DMS79 treated with DMSO at 0.1 percent for 48 hours (cell line): ENCODE results near the gene ANXA11.
"Not testable (repeated sequence)": the region's sequence is repeated elsewhere in the genome, so short reads cannot be mapped to it uniquely, and the experiment has no call there.

ENCODE experiments used
- DNase-seq: peaks from one replicate; lab custom pipeline; 2025; lab: John Stamatoyannopoulos, UW

Gene ANXA11

DNA sequence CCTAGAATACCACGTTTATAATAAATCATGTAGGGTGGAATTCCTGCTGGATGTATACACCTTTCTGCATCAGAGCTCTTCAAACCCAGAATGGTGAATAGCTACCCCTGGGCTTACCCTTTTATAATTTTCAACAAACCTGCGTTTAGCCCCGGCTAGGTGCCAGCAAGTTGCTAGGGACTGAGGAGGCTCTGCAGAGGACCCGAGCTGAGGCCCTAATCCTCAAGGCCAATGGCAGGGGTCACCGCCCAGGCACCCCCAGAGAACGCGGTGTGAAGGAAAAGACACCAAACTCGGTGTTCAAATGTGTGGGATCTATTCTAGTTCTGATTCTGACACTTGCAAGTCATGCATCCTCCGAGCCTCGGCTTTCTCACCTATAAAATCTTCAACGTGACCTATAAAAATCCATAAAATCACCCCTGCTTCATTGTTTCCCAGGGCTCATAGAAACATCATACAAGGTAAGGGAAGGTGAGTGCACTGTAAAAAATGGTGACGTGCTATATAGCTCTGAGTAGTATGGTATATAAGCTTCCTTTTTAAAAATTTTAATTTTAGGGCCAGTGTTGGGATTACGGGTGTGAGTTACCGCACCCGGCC, 2.5 kb upstream of the ANXA11 start:
- no peak for DNase-seq

DNA sequence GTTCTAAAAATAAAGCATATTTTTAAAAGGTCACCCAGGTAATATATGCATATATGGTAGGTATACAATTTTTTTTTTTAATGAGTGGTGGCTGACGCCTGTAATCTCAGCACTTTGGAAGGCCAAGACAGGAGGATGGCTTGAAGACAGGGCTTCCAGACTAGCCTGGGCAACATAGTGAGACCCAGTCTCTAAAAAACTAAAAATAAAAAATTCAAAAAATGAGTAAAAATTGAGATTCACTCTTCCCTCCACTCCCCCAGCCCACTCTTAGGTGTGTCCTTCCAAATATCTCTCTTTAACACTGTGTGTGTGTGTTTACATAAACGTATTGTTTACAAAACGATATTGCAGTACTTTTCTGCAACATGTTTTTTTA, 929 bp upstream of the ANXA11 start:
- no peak for DNase-seq

DNA sequence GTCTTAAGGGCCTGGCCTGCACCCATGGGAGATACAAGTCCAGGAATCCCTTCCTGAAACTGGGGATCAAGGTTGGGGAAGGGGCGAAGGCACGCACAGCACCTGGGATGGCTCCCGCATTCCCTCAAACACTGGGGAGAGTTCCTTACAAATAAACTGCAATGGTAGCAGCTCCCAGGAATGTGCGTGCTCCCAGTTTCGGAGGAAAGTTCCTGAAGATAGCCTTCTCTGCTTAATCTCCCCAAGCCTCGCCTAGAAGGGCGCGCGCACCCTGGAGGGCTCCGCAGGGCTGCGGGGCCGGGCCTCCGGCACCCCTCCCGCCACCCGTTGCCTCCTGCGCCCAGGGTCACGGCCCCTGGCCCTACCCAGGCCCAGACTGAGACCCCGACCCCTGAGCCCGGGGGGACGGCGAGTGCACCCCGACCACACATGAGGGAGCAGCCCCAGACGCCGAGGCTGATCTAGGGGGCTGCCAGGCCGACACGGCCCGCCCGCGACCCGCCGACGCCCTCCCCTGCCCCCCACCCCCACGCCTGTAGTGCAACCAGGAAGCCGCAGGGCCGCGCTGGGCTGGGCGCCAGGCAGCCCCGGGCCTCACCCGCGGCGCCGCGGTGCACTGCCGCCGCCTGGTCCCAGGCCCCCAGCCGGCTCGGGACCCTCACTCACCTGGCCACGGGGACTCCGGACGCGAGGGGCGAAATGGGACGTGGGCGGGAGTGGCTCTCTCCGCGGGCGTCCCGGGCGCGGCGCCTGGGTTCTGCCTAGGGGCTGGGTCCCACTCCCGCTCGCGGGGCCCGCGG, 460 bp downstream of the ANXA11 start:
- DNase-seq, result no peak

DNA sequence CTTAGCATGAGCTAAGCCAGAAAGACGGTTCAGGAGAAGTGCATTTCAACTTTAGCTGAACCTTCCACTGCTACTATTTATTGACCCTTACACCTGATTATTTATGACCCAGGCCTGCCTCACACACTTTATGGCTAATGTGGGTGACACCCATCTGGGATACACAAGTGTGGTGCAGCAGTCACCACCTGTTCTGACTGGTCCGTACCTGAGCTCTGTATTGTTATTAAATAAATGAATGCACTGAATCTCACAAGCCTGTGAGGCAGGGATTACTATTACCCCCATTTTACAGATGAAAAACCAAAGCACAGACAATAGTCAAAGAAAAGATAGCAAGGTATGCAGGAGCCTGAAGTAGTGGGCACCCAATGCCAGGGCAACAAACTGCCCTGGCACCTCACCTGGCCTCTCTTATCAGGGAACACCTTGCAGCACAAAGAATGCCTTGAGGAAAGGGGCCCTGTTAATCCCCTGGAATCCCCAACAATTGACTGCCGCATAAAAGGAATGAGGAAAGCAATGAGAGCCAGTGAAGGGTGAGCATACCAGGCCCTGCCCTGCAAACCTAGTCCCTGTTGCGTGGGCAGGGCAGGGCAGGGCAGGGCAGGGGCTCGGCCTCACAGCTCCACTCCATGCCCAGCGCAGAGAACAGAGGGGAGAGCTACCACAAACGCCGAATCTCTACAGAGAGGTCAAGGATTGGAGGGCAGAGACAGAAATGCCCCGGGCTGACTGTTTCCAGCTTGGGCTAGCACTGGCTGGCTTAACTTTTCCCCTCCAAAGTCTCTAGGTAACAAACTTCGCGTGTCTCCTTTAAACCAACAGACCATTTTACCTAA, 1.3 kb downstream of the ANXA11 start:
- no peak for DNase-seq

DNA sequence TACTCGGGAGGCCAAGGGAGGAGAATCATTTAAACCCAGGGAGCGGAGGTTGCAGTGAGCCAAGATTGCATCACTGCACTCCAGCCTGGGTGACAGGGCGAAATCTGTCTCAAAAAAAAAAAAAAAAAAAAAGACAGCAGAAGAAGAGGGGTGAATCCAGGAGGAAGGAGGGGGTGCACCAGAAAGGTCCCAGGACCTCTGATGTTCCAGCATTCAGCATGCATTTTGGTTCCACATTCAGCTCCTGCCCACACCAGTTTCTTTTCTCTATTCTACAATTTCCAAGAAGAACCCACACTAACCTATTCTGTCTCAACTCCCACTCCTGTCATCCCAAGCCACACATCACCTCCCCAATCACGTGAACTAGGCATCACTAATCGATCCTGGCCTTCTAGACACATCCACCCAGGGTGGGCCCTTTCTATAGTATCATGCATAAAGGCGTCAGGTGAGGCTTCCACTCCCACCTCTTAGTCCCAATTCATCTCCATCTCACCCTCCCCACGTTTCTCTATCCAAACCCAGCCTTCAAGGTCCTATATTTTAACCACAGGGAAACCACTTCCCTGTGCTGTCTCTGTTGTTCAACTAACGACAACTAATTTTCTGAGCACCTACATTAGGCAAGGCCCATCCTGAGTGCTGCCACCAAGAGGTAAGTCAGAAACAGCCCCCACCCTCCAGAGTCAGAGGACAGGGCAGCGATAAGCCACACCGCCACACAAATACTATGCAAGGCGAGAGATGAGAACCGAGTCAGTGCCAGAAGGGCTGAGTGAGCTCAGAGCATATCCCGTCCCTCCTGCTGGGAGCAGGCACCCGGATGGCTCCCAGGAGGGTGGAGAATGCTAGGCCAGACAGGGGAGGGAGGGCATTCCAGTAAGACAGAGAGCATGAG, 2.2 kb downstream of the ANXA11 start:
- no peak for DNase-seq

- DNase-seq, result not testable (repeated sequence)
Observed at GRCh38 chr10:80202530-80202929, 2.8 kb downstream of the ANXA11 start.

DNA sequence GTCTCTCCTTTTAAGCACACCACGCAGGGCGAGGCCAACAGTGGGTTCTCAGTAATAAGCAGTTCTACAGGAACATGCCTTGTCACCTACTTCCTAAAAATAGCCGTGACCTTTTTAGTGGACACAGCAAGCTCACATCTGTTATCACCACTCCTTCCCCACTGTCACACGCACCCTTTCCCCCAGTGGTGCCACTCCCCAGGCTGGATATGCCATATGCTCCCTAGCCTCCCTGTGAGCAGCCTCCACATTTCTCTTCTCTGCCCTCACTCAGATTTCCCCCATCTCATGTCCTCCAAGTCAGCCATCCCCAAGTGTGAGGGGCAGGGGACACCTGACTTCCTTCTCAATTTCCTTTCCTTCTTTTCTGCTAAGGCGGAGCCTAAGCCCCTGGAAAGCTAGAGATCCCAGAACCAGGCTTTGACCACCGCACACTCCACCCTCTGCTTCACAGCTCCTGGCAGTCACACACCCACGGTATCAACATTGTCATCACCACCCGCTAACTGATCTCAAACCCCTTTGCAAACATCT, 3.7 kb downstream of the ANXA11 start:
- DNase-seq, result no peak

DNA sequence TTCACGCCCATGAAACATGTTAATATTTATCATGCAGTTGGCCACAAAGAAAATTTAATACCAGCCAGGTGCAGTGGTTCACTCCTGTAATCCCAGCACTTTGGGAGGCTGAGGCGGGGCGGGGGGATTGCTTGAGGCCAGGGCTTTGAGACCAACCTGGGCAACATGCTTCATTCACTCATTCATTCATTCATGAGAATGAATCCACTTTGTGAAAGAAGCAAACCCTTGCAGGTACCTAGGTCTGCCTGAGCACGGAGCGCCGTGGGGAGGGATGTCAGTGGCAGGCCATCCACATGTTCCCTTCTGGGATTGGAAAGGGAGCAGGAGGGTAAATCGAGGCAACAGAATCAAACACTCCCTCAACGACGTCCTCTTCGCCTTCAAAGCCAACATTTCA, 4.7 kb downstream of the ANXA11 start:
- DNase-seq, result no peak

GRCh38 chr10:80200259-80200658, 5.1 kb downstream of the ANXA11 start:
- no peak for DNase-seq

- DNase-seq, result no peak
Observed at GRCh38 chr10:80199828-80200227, 5.5 kb downstream of the ANXA11 start.

DNA sequence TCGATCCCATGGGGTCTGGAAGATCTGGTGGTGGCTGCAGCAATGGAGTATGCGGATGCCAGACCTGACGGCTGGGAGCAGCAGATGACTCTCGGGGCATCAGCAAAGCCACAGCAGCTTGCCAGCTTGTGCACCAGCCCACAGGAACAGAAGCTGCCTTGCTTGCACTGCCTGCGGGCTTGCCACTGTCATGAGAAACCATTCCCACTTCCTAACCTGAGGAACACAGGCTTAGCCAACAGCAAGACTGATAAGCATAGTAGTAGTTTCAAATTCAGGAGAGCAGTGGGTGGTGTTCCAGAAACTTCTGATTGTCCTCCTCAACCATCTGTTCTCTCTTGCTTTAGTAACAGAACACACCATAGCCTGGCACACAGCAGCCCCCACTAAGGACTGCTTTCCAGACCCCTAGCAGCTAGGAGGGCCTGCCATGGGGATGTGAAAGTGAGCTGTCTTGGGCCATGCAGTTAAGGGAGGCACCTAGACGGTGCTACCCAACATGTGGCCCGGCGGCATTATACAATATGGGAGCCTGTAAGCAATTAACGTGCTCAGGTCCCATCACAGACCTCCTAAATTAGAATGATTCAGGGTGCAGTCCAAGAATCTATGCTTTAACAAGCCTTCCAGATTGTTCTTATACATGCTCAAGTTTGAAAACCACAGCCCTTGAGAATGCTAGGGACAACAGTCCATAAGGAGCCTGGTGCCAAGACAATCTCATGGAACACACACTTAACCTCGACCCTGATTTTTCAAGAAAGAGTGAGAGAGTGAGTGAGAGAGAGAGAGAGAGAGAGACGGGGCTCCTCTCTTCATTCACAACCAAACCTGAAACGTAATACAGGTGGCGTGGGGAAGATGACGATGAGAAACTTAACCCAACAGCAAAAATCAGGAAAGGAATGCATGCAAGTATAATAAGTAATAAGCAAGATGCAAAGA, 7.1 kb downstream of the ANXA11 start:
- DNase-seq, result no peak

DNA sequence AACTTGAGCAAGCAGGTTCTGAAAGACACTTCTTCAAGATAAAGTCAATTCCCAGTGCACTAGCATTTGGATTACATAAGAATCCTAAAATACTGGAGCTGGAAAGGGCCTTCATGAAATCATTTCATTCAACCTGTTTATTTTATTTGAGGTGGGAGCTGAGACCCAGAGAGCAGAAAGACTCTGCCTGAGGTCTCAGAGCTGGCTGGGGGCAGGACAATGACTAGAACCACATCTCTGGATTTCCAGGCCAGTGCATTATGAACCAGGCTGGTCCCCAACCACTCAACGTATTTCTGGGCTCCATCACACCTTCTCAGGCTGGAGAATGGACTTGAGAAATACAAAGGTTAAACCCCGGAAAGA, 8.4 kb downstream of the ANXA11 start:
- no peak for DNase-seq

DNA sequence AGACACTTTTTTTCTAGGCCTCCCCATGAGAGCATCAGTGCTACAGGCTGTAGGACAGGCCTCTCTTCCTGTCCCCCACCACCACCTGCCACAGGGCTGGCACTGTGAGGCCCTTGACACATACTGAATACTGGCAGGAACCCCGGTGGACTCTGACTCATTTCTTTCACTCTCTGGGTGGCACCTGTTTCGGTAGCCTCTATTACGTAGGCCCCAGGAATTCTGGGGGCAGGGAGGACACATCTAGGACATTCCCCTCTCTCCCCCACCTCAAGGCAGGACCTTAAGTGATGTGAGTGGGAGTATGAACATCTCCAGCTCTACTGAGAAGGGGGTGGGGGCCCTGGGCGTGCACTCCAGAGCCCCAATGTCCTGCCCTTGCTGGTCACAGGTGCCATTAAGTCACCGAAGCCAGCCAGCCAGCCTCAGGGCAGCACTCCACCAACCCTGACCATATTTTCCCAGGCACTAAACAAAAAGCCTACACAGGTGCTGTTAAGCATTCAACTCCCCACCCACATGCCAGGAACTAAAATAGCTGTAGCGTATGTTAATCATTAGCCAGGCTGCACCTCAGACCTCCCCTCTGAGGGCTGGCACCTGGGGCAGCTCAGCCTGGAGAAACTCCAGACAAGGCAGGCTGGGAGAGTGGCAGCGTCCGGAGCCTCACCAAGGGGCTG, 8.9 kb downstream of the ANXA11 start:
- DNase-seq, result no peak

GRCh38 chr10:80195046-80195574, 10.2 kb downstream of the ANXA11 start:
- no peak for DNase-seq

GRCh38 chr10:80194373-80195045, 10.8 kb downstream of the ANXA11 start:
- no peak for DNase-seq

DNA sequence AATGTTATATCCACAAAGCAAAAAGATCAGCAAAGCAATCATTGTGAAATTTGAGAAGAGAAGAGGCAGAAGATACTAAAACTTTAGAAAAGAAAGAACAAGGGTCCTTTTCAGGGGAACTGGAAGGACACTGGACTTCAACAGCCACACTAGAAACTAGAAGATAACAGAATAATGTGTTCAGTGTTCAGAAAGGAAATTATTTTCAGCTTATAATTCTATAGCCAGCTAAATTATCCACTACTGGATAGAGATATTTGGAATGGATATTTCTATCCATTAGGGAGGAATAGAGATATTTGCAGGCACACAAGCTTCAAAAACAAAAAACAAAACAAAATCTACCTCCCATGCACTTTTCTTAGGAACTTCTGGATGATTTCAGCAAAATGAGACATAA, 12.8 kb downstream of the ANXA11 start:
- DNase-seq, result no peak

DNA sequence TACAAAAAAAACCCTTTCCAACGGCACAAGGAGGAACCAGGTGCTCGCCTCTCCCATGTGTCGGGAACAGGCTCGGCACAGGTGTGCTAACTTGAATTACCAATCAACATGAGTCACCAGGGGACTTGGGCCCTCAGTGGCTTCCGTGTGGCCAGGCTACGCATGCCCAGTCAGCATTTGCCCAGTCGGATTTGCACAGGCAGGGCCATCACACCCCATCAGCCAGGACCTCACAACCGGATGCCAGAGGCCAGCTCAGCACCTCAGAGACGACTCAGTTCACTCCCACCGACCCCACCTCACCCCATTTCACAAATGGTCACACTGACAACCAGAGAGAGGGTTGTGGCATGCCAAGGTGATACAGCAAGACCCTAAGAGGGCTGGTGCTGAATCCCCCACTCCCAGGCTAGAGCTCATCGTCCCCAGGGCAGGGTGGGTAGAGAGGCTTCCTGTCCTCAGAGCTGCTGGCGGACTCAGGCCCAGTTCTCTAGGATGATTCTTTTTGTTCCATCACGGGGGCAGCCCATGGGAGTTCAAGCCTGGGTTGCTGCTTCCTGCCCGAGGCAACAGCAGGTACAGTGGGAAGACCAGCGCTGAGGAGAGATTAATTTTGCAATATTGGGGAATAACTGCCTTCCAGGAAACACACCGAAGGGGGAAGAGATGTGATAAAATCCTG, 13.6 kb downstream of the ANXA11 start:
- no peak for DNase-seq

GRCh38 chr10:80188713-80189112, 16.6 kb downstream of the ANXA11 start:
- DNase-seq, result no peak
